ENCODE measurements around the gene DCHS1.
"Not testable (repeated sequence)": the region's sequence is repeated elsewhere in the genome, so short reads cannot be mapped to it uniquely, and the experiment has no call there.

The DCHS1 gene, protein sequence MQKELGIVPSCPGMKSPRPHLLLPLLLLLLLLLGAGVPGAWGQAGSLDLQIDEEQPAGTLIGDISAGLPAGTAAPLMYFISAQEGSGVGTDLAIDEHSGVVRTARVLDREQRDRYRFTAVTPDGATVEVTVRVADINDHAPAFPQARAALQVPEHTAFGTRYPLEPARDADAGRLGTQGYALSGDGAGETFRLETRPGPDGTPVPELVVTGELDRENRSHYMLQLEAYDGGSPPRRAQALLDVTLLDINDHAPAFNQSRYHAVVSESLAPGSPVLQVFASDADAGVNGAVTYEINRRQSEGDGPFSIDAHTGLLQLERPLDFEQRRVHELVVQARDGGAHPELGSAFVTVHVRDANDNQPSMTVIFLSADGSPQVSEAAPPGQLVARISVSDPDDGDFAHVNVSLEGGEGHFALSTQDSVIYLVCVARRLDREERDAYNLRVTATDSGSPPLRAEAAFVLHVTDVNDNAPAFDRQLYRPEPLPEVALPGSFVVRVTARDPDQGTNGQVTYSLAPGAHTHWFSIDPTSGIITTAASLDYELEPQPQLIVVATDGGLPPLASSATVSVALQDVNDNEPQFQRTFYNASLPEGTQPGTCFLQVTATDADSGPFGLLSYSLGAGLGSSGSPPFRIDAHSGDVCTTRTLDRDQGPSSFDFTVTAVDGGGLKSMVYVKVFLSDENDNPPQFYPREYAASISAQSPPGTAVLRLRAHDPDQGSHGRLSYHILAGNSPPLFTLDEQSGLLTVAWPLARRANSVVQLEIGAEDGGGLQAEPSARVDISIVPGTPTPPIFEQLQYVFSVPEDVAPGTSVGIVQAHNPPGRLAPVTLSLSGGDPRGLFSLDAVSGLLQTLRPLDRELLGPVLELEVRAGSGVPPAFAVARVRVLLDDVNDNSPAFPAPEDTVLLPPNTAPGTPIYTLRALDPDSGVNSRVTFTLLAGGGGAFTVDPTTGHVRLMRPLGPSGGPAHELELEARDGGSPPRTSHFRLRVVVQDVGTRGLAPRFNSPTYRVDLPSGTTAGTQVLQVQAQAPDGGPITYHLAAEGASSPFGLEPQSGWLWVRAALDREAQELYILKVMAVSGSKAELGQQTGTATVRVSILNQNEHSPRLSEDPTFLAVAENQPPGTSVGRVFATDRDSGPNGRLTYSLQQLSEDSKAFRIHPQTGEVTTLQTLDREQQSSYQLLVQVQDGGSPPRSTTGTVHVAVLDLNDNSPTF (N-terminal part only)

DNA sequence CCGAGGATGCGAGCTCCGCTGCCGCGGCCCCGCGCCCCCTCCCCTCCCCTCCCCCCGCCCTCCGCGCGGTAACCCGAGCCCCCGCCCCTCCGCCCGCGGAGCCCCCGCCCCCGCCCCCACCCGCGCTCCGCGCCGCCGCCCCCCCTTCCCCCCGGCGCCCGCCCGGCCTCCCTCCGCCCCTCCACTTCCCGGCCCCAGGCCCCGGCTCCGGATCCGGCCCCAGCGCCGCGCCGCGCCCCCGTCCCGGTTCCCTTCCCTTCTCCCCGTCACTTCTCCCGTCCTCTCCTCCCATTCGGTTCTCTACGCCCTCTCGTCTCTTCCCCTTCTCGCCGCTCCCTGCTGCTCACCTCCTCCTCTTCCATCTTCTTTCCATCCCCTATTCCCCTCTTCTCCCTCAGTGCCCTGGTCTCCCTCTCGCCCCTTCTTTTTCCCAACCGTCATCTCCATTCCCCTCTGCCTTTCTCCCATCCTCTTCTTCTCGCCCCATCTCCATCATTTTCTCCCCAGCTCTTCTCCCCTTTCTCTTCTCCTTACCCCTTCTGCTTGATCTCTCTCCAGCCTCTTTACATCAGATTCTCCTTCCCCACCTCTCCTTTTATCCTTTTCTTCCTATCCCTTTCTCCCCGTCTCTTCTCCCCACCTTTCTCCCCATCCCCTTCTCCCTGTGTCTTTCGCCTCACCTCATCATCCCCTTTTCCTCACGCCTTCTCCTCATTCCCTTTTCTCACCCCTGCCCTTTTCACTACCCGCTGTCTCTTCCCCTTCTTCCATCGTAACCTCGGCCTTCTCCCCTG lies at the start of gene DCHS1:
DCHS1 (minus strand) TSS at position 20 of the 794 bp plus-strand sequence. CDS start 14,196 bp downstream, outside the sequence.
- Histone ChIP-seq H3K9ac (ENCODE audit: low read length) (peak within 1 kb of the TSS; percentile 59), H3K36me3 (ENCODE audit: control insufficient read depth, low read depth, low read length) (no peaks in the 10 kb centered on the region), H3K4me1 (ENCODE audit: control insufficient read depth, low read depth, low read length) (peaks cover 9% of the 10 kb centered on the region), H3K27me3 (ENCODE audit: control insufficient read depth, insufficient read depth, low read length) (peaks cover 29% of the 10 kb centered on the region), H3K27ac (ENCODE audit: low read length) (no peak within 1 kb of the TSS), H3K4me3 (ENCODE audit: low read length) (peak within 1 kb of the TSS; percentile 68), H3K9me3 (ENCODE audit: control insufficient read depth, low read depth, low read length) (no peaks in the 10 kb centered on the region)

DNA sequence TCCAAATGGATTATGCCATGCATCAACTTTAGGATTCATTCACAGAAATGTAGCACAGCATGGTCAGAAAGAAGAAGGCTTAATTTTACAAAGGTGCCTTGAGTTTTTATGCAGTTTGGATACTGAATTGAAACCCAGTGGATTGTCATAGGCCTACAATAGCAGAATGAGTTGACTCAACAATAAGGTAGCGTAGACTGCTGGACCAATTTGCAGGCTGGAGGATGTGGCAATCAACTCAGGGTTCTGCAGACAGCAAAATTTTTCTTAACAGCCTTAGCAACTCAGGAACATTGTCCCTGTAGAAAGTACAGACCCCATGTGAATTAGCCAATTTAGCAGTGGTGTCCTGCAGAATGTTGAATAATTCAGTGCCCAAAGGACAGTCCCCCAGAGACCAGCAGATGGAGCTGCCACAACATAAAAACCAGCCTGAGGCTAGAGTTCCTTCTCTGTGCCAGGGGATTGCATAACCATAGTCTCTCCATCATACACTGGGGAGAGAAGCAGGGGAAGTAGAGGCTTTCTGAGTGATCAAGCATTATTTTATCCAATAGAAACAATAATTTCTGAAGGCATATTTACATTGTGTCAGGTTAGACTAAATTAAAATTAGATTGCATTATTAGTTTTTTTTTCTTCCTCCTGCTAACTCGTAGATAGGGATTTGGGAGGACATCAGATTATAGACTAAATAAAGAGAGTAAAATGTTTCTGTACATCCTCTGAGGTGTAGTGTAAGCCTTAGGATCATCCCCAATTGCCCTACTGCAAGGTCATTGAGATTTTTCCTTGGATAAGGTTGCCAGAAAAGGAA lies 47.8 kb upstream of the DCHS1 start:
- H3K9me3 ChIP-seq (ENCODE audit: control insufficient read depth, low read depth, low read length), result no peaks in the 10 kb centered on the region
- H3K4me3 ChIP-seq (ENCODE audit: low read length), result no peak overlapping the region
- no peaks in the 10 kb centered on the region for H3K36me3 ChIP-seq (ENCODE audit: control insufficient read depth, low read depth, low read length)
- H3K4me1 ChIP-seq (ENCODE audit: control insufficient read depth, low read depth, low read length), result no peaks in the 10 kb centered on the region
- no peak overlapping the region for H3K27ac ChIP-seq (ENCODE audit: low read length)
- no peak overlapping the region for H3K9ac ChIP-seq (ENCODE audit: low read length)
- no peaks in the 10 kb centered on the region for H3K27me3 ChIP-seq (ENCODE audit: control insufficient read depth, insufficient read depth, low read length)

DNA sequence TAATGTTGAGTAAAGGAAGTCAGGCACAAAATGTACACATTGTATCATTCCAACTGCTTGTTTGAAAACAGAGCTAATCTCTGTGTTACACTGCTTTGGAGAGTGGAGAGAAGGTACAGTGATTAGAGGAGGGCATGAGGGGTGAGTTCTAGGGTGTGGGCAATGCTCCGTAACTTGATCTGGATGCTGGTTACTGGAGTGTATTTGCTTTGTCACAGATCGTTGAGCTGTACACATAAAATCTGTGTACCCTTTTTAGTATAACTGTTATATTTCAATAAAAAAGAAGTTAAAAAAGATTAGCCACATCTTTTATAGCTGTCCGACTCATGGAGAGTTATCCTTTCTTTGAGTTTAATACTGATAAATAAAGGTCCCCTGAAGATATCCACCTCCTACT lies 46.3 kb upstream of the DCHS1 start:
- not testable (repeated sequence) for H3K9me3 ChIP-seq (ENCODE audit: control insufficient read depth, low read depth, low read length); H3K9ac ChIP-seq (ENCODE audit: low read length); H3K27ac ChIP-seq (ENCODE audit: low read length); H3K27me3 ChIP-seq (ENCODE audit: control insufficient read depth, insufficient read depth, low read length); H3K36me3 ChIP-seq (ENCODE audit: control insufficient read depth, low read depth, low read length); H3K4me1 ChIP-seq (ENCODE audit: control insufficient read depth, low read depth, low read length); H3K4me3 ChIP-seq (ENCODE audit: low read length)

DNA sequence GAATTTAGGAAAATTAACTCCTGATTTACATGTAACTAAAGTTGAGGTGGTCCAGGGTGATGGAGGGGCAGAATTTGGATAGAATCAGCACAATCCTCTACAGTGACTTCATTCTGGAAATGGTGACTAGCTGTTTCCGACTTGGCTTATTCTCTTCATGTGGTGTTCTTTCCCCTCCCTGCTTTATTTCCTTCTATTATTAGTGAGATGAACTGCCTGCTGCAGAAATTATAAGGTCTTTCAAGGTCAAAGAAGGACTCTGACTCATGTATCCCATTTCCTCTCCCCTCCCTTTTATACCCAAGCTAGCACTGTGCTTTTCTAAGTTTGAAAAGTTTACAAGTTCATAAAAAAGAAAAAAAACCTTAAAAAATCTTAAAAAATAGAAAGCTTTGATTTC lies 39.8 kb upstream of the DCHS1 start:
- Histone ChIP-seq H3K27ac (ENCODE audit: low read length) (no peak overlapping the region), H3K36me3 (ENCODE audit: control insufficient read depth, low read depth, low read length) (no peaks in the 10 kb centered on the region), H3K27me3 (ENCODE audit: control insufficient read depth, insufficient read depth, low read length) (no peaks in the 10 kb centered on the region), H3K4me3 (ENCODE audit: low read length) (no peak overlapping the region), H3K9ac (ENCODE audit: low read length) (no peak overlapping the region), H3K4me1 (ENCODE audit: control insufficient read depth, low read depth, low read length) (no peaks in the 10 kb centered on the region), H3K9me3 (ENCODE audit: control insufficient read depth, low read depth, low read length) (no peaks in the 10 kb centered on the region)

DNA sequence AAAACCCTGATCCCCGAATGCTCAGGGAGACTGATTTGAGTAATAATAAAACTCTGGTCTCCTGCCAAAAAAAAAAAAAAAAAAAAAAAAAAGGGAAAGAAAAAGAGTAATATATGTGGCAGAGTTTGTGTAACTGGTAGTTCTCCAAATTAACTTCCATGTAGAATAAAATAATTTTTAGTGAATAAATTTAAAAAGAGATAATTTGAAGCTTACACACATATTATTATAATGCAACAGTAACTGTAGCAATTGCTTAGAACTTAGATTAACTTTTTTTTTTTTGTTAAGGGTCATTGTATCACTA lies 38.6 kb upstream of the DCHS1 start:
- Histone ChIP-seq H3K9ac (ENCODE audit: low read length) (no peak overlapping the region), H3K4me1 (ENCODE audit: control insufficient read depth, low read depth, low read length) (no peaks in the 10 kb centered on the region), H3K9me3 (ENCODE audit: control insufficient read depth, low read depth, low read length) (no peaks in the 10 kb centered on the region), H3K27ac (ENCODE audit: low read length) (no peak overlapping the region), H3K4me3 (ENCODE audit: low read length) (no peak overlapping the region), H3K27me3 (ENCODE audit: control insufficient read depth, insufficient read depth, low read length) (no peaks in the 10 kb centered on the region), H3K36me3 (ENCODE audit: control insufficient read depth, low read depth, low read length) (no peaks in the 10 kb centered on the region)

DNA sequence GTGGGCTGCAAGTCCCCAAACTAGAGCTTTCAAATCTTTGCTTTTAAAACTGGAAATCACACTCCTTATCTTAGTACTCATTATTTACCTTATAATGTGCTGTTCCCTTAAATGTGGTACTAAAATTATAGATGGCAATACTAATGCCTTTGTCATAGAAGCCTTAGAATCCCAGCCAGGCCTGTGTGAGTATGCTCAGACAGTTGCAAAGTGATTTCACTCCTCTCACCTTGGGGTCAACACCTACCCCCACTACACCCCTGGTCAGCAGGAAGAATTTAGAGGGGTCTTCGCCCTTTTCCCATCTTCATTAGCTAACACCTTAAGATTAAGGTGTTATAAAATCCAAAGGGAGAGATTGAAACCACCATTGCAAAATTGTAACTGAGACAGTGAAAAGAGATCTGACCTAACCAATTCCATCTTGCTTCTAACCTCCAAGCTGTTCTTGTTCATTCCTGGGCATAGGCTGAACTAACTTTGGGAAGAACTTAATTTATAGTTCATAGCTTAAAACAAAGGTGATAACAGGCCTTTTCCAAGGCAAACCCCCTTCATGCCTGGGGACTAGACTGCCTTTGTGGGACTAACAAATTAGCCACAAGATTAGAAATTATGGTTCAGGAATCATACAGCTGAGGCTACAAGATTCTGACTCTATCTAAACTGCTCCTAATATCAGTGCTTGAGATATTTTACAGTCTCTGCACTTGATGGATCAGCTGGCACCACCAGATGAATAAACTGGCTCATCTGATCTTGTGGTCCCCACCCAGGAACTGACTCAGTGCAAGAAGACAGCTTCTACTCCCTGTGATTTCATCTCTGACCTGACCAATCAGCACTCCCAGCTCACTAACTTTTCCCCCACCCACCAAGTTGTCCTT lies 38.0 kb upstream of the DCHS1 start:
- Histone ChIP-seq H3K36me3 (ENCODE audit: control insufficient read depth, low read depth, low read length) (no peaks in the 10 kb centered on the region), H3K4me3 (ENCODE audit: low read length) (no peak overlapping the region), H3K9me3 (ENCODE audit: control insufficient read depth, low read depth, low read length) (no peaks in the 10 kb centered on the region), H3K9ac (ENCODE audit: low read length) (no peak overlapping the region), H3K4me1 (ENCODE audit: control insufficient read depth, low read depth, low read length) (no peaks in the 10 kb centered on the region), H3K27ac (ENCODE audit: low read length) (no peak overlapping the region), H3K27me3 (ENCODE audit: control insufficient read depth, insufficient read depth, low read length) (no peaks in the 10 kb centered on the region)

DNA sequence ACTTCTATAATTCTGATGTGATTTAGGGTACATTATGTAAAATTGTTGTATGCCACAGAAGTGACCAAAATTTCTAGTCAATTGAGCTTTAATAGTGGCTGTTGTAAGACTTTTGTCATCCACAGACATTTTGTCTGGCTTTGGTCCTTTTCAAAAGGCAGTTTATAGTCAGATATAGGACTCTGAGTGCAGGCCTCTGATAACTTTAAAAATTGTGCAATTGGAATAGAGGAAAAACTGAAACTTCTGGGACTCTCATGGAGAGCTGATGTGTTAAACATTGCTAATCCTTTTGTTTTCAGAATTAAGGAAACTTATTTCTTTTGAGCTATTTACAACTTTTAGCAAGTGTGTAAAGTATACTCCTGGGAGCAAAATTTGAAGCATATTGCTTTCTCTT lies 36.5 kb upstream of the DCHS1 start:
- Histone ChIP-seq H3K4me3 (ENCODE audit: low read length) (no peak overlapping the region), H3K27me3 (ENCODE audit: control insufficient read depth, insufficient read depth, low read length) (no peaks in the 10 kb centered on the region), H3K9me3 (ENCODE audit: control insufficient read depth, low read depth, low read length) (no peaks in the 10 kb centered on the region), H3K9ac (ENCODE audit: low read length) (no peak overlapping the region), H3K27ac (ENCODE audit: low read length) (no peak overlapping the region), H3K36me3 (ENCODE audit: control insufficient read depth, low read depth, low read length) (no peaks in the 10 kb centered on the region), H3K4me1 (ENCODE audit: control insufficient read depth, low read depth, low read length) (peaks cover 10% of the 10 kb centered on the region)

DNA sequence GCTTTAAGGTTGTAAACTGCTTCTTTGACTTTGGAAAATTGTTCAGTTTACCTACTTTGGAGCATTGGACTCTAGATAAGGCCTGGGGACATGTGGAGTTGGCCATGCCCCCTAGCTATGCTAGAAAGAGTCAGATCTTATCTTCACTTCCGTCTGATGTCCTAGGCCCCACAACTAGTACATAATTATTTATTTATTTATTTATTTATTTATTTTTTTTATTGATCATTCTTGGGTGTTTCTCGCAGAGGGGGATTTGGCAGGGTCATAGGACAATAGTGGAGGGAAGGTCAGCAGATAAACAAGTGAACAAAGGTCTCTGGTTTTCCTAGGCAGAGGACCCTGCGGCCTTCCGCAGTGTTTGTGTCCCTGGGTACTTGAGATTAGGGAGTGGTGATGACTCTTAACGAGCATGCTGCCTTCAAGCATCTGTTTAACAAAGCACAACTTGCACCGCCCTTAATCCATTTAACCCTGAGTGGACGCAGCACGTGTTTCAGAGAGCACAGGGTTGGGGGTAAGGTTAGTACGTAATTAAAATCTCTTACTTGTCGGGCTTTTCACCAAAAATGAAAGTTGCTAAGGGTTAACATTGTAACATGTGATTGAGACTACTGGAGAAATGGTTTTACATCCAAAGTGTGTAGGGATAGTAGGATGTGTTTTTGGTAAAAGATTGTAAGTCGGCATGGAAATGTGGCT lies 35.0 kb upstream of the DCHS1 start:
- not testable (repeated sequence) for H3K4me3 ChIP-seq (ENCODE audit: low read length); H3K27ac ChIP-seq (ENCODE audit: low read length); H3K36me3 ChIP-seq (ENCODE audit: control insufficient read depth, low read depth, low read length); H3K9me3 ChIP-seq (ENCODE audit: control insufficient read depth, low read depth, low read length); H3K9ac ChIP-seq (ENCODE audit: low read length); H3K27me3 ChIP-seq (ENCODE audit: control insufficient read depth, insufficient read depth, low read length); H3K4me1 ChIP-seq (ENCODE audit: control insufficient read depth, low read depth, low read length)

DNA sequence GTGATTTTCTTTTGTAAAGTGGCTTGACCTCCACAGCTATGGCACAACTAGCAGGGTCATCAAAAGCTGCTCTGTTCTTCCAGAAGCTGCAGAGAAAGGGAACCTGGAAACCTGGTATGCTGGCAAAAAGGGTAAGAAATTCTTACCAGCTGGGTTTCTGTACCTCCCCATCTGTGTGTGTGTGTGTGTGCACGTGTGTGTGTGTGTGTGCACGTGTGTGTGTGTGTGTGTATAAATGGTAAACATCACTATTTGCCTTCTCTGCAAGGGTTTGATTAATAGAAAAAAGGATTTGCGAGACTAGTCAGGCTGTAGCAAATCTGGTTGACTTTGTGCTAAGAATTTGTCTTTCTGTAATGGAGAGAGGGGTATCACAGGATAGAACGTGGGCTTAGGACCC lies 32.3 kb upstream of the DCHS1 start:
- H3K9ac ChIP-seq (ENCODE audit: low read length), result no peak overlapping the region
- H3K36me3 ChIP-seq (ENCODE audit: control insufficient read depth, low read depth, low read length), result no peaks in the 10 kb centered on the region
- no peaks in the 10 kb centered on the region for H3K9me3 ChIP-seq (ENCODE audit: control insufficient read depth, low read depth, low read length)
- no peak overlapping the region for H3K27ac ChIP-seq (ENCODE audit: low read length)
- peaks cover 10% of the 10 kb centered on the region for H3K4me1 ChIP-seq (ENCODE audit: control insufficient read depth, low read depth, low read length)
- no peak overlapping the region for H3K4me3 ChIP-seq (ENCODE audit: low read length)
- no peaks in the 10 kb centered on the region for H3K27me3 ChIP-seq (ENCODE audit: control insufficient read depth, insufficient read depth, low read length)

Measured in iPS-18a (cell line).